CD1c-positive myeloid dendritic cell (primary cell): ENCODE measurements around the gene RAB3B.
"Not testable (repeated sequence)": the region's sequence is repeated elsewhere in the genome, so short reads cannot be mapped to it uniquely, and the experiment has no call there.

Source experiments
- DNase-seq: peaks from one replicate; pipeline ENCODE4 v3.0.0-alpha.2; 2016; ENCODE audit errors: extremely low spot score

Gene RAB3B, protein sequence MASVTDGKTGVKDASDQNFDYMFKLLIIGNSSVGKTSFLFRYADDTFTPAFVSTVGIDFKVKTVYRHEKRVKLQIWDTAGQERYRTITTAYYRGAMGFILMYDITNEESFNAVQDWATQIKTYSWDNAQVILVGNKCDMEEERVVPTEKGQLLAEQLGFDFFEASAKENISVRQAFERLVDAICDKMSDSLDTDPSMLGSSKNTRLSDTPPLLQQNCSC

DNA sequence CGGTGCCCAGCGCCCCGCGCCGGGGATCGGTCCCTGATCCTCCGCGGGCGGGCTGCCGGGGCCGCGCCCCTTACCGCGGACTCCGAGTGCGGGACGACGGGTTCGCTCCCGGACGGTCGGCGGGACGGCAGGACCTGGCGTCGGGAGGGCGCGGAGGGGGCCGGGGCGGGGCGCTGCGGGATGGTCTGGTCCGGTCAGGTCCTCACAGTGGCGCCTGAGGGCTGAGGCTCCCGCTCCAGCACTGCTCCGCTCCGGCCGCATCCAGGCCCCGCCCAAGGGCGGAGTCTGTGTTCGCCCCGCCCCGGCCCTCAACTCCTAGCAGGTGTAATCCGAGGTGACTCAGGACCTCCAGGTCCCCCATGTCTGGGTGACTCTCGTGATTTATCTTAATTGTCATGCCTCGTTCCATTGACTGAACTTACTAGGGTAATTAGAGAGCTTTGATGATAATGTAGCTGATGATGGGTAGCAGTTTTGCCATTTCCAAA, at the start of gene RAB3B:
TSS of gene RAB3B (minus strand) at position 223 of the 488 bp plus-strand sequence. CDS start 13,583 bp downstream, outside the sequence.
- peak; percentile 28 for DNase-seq

DNA sequence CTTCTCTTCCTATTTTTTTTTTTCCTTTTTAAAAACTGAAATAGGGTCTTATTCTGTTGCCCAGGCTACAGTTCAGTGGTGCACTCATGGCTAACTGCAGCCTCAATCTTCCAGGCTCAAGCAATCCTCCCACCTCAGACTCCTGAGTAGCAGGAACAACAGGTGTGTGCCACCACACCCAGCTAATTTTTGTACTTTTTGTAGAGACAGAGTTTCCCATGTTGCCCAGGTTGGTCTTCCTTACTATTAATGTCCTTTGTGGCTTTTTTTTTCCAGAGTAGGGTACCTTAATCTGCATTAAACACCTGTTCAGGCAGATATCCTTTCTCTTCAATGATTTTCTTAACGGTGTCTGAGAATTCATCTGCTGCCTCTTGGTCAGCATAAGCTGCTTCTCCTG, 47.4 kb upstream of the RAB3B start:
- DNase-seq, result no peak

DNA sequence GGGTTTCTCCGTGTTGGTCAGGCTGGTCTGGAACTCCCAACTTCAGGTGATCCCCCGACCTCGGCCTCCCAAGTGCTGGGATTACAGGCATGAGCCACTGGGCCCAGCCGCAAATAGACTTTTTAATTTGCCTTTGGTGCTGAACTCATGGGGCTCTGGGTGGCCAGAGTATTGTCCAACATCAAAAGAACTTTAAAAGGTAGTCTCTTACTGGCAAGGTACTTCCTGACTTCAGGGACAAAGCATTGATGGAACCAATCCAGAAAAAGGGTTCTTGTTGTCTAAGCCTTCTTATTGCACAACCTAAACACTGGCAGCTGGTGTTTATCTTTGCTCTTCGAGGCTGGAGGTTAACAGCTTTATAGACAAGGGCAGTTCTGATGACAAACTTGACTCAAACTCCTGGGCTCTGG, 46.9 kb upstream of the RAB3B start:
- DNase-seq, result no peak

DNA sequence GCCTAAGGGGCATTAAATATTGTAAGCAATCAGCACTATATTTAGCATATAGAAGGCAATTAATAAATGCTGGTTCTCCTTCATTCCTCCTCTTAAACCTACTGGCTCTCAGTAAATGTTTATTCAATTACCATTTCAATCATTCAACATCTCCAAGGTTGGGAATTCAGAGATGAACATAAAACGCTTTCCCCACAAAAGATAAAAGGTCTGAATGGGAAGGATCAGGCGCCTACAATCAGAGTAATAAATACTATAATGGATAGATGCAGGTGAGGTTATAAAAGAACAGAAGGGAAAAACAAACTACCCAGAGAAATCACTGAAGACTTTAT, 43.5 kb upstream of the RAB3B start:
- DNase-seq, result no peak

DNA sequence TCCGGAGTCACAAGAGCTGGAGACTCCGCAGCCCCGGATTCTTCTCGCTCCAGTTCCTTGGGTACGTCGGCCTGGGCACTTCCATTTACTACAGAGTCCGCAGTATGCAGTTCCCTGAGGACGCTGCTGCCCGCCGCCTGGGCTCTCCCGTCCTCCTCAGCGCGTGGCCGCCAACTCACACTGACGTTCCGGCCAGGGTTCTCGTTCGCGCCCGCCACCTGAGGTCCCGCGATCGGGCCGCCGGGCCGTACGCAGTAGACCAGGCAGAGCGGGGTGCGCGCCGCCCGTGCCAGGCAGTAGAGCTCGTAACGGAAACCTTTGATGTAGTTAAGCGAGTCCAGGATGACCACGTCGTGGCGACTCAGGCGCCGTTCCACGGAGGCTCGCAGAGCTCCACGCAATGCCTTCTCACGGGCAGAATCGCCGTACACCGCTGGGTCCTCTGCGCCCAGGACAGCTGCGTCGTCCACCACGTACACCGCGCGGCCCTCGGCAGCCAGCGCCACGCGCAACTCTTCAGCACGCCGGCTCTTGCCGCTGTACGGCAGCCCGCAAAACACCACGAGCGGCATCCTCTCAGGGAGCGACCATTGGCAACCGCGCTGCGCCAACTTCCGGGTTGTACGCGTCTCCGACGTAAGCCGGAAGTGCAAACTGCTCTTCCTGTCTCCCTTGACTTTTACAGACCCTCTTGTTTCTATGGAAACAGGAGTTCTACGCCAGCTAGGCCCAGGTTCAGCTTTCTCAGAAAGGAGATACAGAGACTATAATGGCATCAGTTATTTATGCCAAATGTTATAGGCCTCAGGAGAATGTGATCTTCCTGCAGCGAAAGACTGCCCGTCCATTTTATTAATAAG, 42.9 kb upstream of the RAB3B start, which contains the start of gene KTI12:
TSS of gene KTI12 (minus strand) at position 621 of the 860 bp plus-strand sequence. CDS start at position 572, 49 bp downstream.
- DNase-seq, result peak; percentile 93

DNA sequence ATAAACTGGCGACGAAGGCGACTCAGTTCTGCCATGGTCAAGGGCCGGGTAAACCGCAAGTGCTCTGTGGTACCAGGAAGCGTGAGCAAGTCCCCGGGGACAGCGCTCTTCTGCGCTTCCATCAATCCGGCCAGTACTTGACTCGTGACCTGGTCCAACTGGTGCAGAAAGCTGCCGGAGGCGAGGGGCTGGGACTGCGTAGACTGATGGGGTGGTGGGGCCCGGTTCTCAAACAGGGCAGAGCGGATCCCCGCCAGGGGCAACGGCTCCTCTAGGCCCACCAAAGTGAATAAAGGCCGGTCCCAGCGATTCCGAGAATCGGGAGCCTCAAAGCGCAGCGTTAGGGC, 42.3 kb upstream of the RAB3B start:
- peak; percentile 32 for DNase-seq

DNA sequence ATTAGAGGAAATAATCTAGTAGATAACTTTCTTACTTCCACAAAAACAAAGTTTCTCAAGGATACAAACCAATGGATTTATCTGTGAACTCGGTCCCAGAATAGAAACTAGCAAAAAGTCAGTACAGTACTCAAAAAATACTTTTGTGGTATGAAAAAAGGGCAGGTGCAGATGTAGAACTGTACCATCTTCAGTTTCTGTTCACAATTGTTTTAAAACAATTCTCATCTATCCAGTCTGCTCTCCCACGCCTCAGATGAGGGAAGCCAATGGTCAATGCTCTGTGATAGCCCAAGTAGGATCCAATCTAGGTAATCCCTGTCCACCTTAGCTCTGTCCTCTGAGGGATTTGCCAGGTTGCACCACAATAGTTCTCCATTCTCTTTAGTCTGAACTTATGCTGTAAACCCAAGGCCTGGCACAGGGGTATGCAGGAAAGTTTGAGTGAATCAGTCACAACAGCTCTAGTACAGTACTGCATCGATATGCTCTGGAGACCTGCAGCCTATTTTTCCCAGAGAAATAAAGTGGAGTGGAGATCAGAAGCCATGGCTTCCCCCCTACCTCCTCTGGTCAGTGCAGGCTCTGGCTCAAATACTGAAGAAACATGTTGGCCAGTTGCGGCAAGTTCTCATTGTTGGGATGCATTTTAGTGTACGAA, 41.8 kb upstream of the RAB3B start:
- DNase-seq, result no peak

DNA sequence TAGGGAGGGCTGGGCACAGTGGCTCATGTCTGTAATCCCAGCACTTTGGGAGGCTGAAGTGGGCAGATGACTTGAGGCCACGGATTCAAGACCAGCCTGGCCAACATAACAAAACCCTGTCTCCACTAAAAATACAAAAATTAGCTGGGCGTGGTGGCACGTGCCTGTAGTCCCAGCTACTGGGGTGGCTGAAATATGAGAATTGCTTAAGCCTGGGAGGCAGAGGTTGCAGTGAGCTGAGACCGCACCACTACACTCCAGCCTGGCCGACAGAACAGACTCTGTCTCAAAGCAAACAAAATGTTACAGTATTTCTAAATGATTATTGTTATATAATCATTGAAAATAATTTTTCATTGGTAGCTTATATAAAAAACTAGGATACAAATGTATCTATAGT, 38.3 kb upstream of the RAB3B start:
- DNase-seq, result not testable (repeated sequence)

DNA sequence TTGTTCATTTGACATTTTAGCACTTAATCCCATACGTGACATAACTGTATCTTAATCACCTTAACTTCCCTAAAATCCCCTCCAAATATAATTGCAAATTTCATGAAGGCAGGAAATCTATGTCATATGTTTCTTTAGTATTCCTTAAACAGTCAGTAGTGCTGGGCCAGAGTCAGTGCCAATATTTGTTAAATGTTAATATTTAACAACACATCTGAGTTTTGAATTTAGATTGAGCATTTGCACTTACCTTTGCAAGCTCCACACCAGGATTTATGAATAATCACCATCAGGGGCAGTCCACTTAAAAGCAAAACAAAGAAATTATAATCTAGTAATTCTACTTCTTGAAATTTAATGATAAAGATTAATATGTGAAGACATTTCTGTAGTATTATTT, 37.8 kb upstream of the RAB3B start:
- no peak for DNase-seq

DNA sequence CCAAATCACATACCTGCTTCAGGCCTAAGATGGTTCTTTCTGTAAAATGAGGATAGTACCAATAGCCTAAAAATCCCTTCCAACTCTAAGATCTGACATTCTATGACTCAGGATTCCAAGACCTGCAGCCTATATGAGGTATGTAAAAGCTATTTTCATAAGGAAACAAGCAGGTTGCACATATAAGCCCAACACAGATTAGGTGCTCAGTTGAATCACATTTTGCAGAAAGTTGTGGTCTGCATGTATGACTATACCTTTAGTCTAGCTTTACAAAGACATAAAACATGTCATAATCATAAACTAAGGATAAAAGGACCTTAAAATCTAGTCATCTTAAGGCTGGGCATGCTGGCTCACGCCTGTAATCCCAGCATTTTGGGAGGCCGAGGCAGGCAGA, 35.8 kb upstream of the RAB3B start:
- no peak for DNase-seq

DNA sequence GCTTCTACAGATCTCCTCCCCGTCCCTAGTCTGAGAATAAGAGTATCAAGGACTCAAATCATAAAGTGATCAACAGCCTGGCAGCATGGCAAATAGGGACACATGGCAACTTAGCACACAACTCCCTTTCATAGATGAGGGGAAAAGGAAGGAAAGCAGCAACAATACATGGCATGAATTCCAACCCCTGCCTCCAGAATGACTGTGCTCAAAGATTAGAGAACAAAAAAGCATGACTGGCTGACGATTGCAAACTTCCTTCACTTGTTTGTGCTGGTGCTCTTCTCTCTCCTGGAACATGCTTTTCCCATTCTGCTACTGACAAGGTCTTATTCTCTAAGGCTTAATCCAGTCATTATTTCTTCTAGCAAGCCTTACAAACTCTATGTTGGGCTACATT, 31.6 kb upstream of the RAB3B start:
- no peak for DNase-seq

DNA sequence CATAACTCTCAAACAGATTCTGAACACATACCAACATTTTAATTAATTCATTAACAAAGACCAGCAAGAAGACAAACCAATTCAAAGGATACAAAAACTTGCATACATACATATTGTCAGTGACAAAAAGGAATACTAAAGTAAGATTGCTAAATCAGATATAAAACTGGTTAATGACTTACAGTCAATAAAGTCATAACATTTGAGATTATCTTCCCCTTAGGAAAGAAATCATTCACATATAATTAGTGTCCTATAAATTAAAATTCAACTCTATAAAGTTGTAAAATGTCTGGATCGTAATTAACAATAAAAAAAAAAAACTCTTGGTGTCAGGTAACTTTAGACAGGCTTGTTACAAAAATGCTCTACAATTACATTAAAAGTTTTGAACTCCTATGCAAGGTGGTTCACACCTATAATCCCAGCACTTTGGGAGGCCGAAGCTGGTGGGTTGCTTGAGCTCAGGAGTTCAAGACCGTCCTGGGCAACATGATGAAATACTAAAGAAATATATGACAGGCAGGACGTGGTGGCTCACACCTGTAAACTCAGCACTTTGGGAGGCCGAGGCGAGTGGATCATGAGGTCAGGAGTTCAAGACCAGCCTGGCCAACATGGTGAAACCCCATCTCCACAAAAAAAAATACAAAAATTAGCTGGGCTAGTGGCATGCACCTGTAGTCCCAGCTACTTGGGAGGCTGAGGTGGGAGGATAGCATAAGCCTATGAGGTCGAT, 17.7 kb upstream of the RAB3B start:
- DNase-seq, result no peak

DNA sequence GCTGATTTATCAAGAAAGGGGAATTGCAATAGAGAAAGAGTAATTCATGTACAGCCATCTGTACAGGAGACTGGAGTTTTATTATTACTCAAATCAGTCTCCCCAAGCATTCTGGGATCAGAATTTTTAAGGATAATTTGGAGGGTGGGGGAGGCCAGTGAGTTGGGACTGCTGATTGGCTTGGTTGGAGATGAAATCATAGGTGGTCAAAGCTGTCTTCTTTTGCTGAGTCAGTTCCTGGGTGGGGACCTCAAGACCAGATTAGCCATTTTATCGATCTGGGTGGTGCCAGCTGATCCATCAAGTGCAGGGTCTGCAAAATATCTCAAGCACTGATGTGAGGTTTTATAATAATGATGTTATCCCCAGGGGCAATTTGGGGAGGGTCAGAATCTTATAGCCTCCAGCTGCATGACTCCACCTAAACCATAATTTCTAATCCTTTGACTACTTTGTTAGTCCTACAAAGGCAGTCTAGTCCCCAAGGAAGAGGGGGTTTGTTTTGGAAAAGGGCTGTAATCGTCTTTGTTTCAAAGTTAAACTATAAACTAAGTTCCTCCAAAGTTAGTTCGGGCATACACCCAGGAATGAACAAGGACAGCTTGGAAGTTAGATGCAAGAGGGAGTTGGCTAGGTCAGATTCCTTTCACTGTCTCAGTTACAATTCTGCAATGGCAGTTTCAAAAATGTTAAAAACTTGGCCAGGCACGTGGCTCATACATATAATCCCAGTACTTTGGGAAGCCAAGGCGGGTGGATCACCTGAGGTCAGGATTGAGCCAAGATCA, 16.9 kb upstream of the RAB3B start:
- DNase-seq, result no peak

DNA sequence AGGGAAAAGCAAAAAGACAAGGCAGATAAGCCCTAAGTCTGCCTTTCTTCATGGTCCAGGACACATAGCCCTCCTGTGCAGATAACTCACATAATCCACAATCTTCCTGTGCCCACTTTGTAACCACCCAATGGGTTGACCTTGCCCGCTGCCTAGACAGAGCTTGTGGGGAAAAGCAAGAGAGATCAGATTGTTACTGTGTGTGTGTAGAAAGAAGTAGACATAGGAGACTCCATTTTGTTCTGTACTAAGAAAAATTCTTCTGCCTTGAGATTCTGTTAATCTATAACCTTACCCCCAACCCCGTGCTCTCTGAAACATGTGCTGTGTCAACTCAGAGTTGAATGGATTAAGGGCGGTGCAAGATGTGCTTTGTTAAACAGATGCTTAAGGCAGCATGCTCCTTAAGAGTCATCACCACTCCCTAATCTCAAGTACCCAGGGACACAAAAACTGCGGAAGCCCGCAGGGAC, 15.6 kb upstream of the RAB3B start:
- DNase-seq, result not testable (repeated sequence)

DNA sequence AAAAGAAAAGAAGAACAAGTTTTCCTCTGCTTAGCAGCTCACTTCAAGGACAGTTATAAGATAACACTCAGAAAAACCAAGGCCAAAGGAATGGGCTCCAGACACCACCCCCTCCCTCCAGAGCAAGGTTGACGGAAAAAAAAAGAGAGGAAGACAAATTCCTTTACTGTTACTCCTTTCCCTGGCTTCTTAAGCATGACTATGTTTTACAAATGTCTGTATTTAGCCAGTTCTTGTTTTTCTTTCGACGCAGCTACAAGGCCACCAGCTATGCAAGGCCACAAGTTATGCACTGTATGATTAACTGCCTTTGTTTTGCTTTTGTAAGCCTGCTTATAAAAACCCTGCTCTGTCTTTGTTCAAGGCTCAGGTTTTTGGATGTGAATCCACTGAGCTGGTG, 15.0 kb upstream of the RAB3B start:
- not testable (repeated sequence) for DNase-seq

DNA sequence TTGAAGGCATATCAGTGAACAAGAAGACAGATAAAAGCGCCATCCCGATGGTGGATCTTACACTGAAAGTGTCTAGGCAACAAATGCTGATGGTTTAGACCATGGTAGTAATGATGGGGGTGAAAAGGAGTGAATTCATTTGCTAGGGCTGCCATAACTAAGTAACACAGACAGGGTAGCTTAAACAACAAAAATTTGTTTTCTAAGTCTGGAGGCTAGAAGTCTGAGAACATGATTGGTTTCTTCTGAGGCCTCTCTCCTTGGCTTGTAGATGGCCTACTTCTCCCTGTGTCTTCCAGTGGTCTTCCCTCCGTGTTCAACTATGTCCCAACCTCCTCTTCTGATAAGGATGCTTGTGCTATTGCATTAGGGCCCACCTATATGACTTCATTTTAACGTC, 13.4 kb upstream of the RAB3B start:
- no peak for DNase-seq

DNA sequence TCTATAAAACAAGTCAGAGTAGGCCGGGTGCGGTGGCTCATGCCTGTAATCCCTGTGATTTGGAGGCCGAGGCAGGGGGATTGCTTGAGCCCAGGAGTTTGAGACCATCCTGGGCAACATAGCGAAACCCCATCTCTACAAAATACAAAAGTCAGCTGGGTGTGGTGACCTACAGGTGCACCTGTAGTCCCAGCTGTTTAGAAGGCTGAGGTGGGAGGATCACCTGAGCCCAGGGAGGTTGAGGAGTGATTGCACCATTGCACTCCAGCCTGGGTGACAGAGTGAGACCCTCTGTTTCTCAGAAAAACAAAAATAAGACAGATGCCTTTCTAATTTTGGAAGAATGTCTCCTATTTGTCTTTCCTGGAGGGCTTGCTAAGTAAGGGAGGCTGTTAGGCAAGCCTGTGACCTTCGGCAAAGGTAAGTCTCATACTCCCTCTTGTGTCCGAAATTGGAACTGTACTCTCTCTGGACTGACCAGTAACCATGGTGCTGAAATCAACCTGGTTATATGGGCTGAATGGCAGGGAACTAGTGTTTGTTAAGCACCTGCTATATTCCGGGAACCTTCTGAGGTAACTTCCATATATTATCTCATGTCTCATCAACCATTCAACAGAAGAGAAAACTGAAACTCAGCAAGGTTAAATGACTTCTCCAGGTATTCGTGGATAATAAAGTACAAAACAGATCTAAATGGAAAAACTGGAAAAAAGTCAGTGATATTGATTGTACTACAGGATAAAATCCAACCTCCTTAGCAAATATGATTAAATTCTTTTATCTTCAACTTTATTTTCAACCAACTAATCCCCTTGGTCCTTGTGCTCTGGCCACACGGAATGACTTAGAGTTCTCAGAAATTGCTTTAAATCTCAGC, 11.8 kb upstream of the RAB3B start:
- DNase-seq, result peak; percentile 82

DNA sequence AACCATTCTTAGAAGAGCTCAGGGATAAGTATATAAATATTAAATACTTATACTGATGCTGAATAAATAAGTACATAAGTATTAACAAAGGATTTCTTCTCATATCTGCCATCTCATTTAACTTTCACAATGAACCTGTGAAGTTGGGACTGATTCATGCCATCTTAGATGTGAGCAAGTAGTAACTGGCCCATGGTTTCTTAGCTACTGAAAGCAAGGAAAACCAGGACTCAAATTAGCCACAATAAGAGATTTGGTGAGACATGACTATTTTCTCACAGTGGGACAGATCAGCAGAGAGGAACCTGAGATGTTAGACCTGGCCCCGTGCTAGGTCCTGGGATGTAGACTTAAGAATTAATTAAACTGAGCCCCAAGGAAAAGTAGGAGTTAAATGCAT, 8.2 kb upstream of the RAB3B start:
- no peak for DNase-seq

DNA sequence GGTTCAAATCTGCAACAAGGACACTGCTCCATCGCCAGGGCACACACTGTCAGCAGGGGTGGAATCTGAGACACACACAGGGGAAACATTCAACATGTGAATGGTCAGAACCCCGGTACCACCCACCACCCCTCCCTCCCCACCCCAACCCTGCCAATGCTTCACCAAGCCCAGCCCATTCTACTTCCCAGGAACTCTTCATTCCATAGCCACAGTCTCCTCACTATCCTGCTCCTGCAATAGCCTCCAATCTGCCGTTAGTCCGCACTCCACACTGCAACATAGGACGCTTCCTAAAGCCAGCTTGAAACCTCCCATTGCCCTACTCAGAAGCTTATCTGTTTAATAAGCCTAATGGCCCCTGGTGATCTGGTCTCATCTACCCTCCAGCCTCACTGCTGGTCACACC, 7.5 kb upstream of the RAB3B start:
- no peak for DNase-seq
